RWPE2 (cell line): ENCODE results near the gene ATXN7L1.

Experiments used
- ATAC-seq: fragments of 200-7000 bp; cut with Tn5 transposase; 3 replicates; pipeline ENCODE4 v1.9.1; 2021; ENCODE audit warnings: low read depth
- DNase-seq: peaks from one replicate; pipeline ENCODE4 v3.0.0-alpha.2; 2020; ENCODE audit warnings: low spot score
- H3K27ac ChIP-seq: fragments of 450-650 bp; 2 replicates; pipeline ENCODE4 v1.5.1; 2017; ENCODE audit warnings: mild to moderate bottlenecking; ENCODE audit not compliant: poor library complexity, severe bottlenecking
- H3K27me3 ChIP-seq: fragments of 250-450 bp; sonication (Bioruptor Pico); 2 replicates; pipeline ENCODE4 v1.5.1; 2021; ENCODE audit warnings: mild to moderate bottlenecking, moderate library complexity; ENCODE audit not compliant: insufficient read depth, poor library complexity, severe bottlenecking
- H3K36me3 ChIP-seq: fragments of 250-450 bp; sonication (Bioruptor Pico); 2 replicates; pipeline ENCODE4 v1.5.1; 2020; ENCODE audit warnings: low read depth, mild to moderate bottlenecking, moderate library complexity
- H3K4me1 ChIP-seq: fragments of 250-450 bp; sonication (Bioruptor Pico); 2 replicates; pipeline ENCODE4 v1.5.1; 2021; ENCODE audit warnings: mild to moderate bottlenecking, moderate library complexity; ENCODE audit not compliant: insufficient read depth, poor library complexity, severe bottlenecking
- H3K4me3 ChIP-seq: fragments of 250-450 bp; sonication (Bioruptor Pico); 2 replicates; pipeline ENCODE4 v1.5.1; 2021; ENCODE audit warnings: mild to moderate bottlenecking, moderate library complexity; ENCODE audit not compliant: severe bottlenecking
- H3K9me3 ChIP-seq: fragments of 250-450 bp; sonication (Bioruptor Pico); 2 replicates; pipeline ENCODE4 v1.5.1; 2021; ENCODE audit warnings: mild to moderate bottlenecking, moderate library complexity; ENCODE audit not compliant: severe bottlenecking
- CTCF ChIP-seq: fragments of 450-650 bp; IDR thresholded peaks from one replicate; pipeline ENCODE4 v1.5.1; 2017; ENCODE audit warnings: mild to moderate bottlenecking, moderate library complexity; ENCODE audit not compliant: poor library complexity, severe bottlenecking

The ATXN7L1 gene

GRCh38 chr7:105585850-105586500, 290.4 kb downstream of the ATXN7L1 start:
- no peak for ATAC-seq
- DNase-seq, result no peak

GRCh38 chr7:105584165-105584564, 292.2 kb downstream of the ATXN7L1 start:
- TF ChIP-seq CTCF, result no peak
- Histone ChIP-seq H3K27ac (no peak overlapping the region), H3K9me3 (peaks cover 3% of the 10 kb centered on the region), H3K4me3 (no peak overlapping the region), H3K4me1 (no peaks in the 10 kb centered on the region), H3K27me3 (no peaks in the 10 kb centered on the region), H3K36me3 (no peaks in the 10 kb centered on the region)
- DNase-seq (no peak), ATAC-seq (no peak)

More at GRCh38 chr7:105585850-105586500, 290.4 kb downstream of the ATXN7L1 start:
- Histone ChIP-seq H3K4me1 (no peaks in the 10 kb centered on the region), H3K4me3 (no peak overlapping the region), H3K36me3 (no peaks in the 10 kb centered on the region), H3K27me3 (no peaks in the 10 kb centered on the region), H3K27ac (no peak overlapping the region), H3K9me3 (peaks cover 3% of the 10 kb centered on the region)
- TF ChIP-seq CTCF, result no peak

- ATAC-seq, result no peak
- no peaks in the 10 kb centered on the region for H3K36me3 ChIP-seq
- H3K27ac ChIP-seq, result no peak overlapping the region
- no peaks in the 10 kb centered on the region for H3K4me1 ChIP-seq
- no peak for DNase-seq
- no peaks in the 10 kb centered on the region for H3K27me3 ChIP-seq
- no peak overlapping the region for H3K4me3 ChIP-seq
- TF ChIP-seq CTCF, result no peak
- peaks cover 3% of the 10 kb centered on the region for H3K9me3 ChIP-seq
These were observed 293.3 kb downstream of the ATXN7L1 start for GRCh38 chr7:105583061-105583460.

GRCh38 chr7:105581066-105581811, 295.2 kb downstream of the ATXN7L1 start, which contains the start of gene EFCAB10:
Gene EFCAB10 (minus strand): TSS chr7:105581493. CDS start chr7:105581463, 30 bp downstream.
- Histone ChIP-seq H3K4me1 (no peaks in the 10 kb centered on the region), H3K36me3 (no peaks in the 10 kb centered on the region), H3K27me3 (no peaks in the 10 kb centered on the region), H3K27ac (no peak within 1 kb of the TSS), H3K4me3 (no peak within 1 kb of the TSS), H3K9me3 (peaks cover 3% of the 10 kb centered on the region)
- TF ChIP-seq CTCF, result no peak
- no peak for DNase-seq
- ATAC-seq, result no peak
